Adrenal gland (tissue), 12 donors: ENCODE measurements around the gene NLGN2. TPM values are rescaled to one million over a fixed set of nuclear protein-coding genes. Genes with fewer than 3 reads are reported as not detected.
A peak's percentile ranks its signal among the peaks of the same experiment; 100 is the strongest.

Experiments
- DNase-seq, 7 donors: peaks; one replicate each; pipeline ENCODE4 v3.0.0-alpha.2; 2019 to 2020
- H3K27ac ChIP-seq, 5 donors: fragments of 200-600 bp; sonication (generic) in 4 of 5; 1 replicate in 3 of 5; 2 replicates in 2 of 5; pipeline versions ENCODE4 v1.5.1 to v1.8.0; 2016 to 2020; ENCODE audit warnings: mild to moderate bottlenecking in 1 of 5
- H3K27me3 ChIP-seq: fragments of 200-600 bp; 2 replicates; pipeline ENCODE4 v1.8.0; 2021
- H3K36me3 ChIP-seq, 2 donors: fragments of 200-600 bp; replicated peaks in 1 of 2; 1 replicate in 1 of 2; 2 replicates in 1 of 2; pipeline versions ENCODE4 v1.5.1 to v1.8.0; 2018 to 2022
- H3K4me1 ChIP-seq, 2 donors: fragments of 200-600 bp; replicated peaks in 1 of 2; 1 replicate in 1 of 2; 2 replicates in 1 of 2; pipeline versions ENCODE4 v1.5.1 to v1.8.0; 2018 to 2021
- H3K4me3 ChIP-seq, 4 donors: fragments of 200-600 bp; sonication (generic) in 3 of 4; one replicate each; pipeline ENCODE4 v1.5.1; 2016 to 2018
- H3K9me3 ChIP-seq, 3 donors: fragments of 200-600 bp; sonication (generic) in 1 of 3; replicated peaks in 1 of 3; 1 replicate in 2 of 3; 2 replicates in 1 of 3; pipeline versions ENCODE4 v1.5.1 to v1.8.0; 2016 to 2021
- CTCF ChIP-seq, 6 experiments: fragments of 450-650 bp in 4 of 6; fragments of 200-600 bp in 2 of 6; sonication (generic) in 1 of 6; IDR thresholded peaks; 1 replicate in 5 of 6; 2 replicates in 1 of 6; pipeline versions ENCODE4 v1.5.1 to v1.8.0; 2016 to 2021; ENCODE audit warnings: antibody characterized with exemption in 6 of 6, mild to moderate bottlenecking in 2 of 6, moderate library complexity in 1 of 6
- POLR2A ChIP-seq, 2 donors: fragments of 450-650 bp; IDR thresholded peaks; one replicate each; pipeline ENCODE4 v1.6.1; 2017; ENCODE audit warnings: antibody characterized with exemption in 2 of 2, mild to moderate bottlenecking in 2 of 2, moderate library complexity in 1 of 2
- WGBS, 4 donors: extraction: QIAGEN DNeasy Blood & Tissue Kit in 2 of 4; methylation state at CpG; one replicate each; pipeline versions ENCODE4 v1.1.5 to v1.1.7; 2013 to 2017; 5-methylcytosine and 5-hydroxymethylcytosine counted together
- intact Hi-C, 2 donors: fragments of 100-400 bp; cut with DNase I; formaldehyde crosslinking; loops; one replicate each; pipeline versions ENCODE4 v1.14.1 to v1.15.0; 2022 to 2023
- polyA plus RNA-seq, 3 donors: library from polyadenylated mRNA; stranded (reverse); fragments of 200-250 nt in 2 of 3; fragments of 350-450 nt in 1 of 3; fragmentation: Illumina TruSeq in 1 of 3; extraction: RNeasy Lipid Tissue Mini Kit (QIAGEN cat#74804) in 1 of 3; gene quantifications; one replicate each; pipeline ENCODE4 v1.2.3, GENCODE V29; 2013 to 2014
- total RNA-seq, 9 donors: library from RNA; depleted of rRNA in 4 of 9; stranded (reverse); fragments of >200 nt in 4 of 9; fragments of 120-200 nt in 1 of 9; fragmentation: NEBNext Ultra II Directional in 1 of 9; extraction: Animal tissue kit (Norgen Biotek cat#: 25700) in 1 of 9; gene quantifications; one replicate each; pipeline versions ENCODE4 v1.1.0 to v1.2.4, GENCODE V29; 2013 to 2023
- donor health status: healthy with polysubstance abuse.
- donor health status: Bipolar disorder and iron deficiency.
- donor health status: DM: yes; HTN: yes; CAD: no.
- donor health status: DM: no; HTN: no; CAD: no.
- donor health status: DM: no; HTN: no; CAD: no.
- donor health status: DM: yes; HTN: yes; CAD: no.

NLGN2 gene
- total and polyA plus RNA-seq, 12 donors: 2.8 to 44.6 (median 16.6) TPM

DNA sequence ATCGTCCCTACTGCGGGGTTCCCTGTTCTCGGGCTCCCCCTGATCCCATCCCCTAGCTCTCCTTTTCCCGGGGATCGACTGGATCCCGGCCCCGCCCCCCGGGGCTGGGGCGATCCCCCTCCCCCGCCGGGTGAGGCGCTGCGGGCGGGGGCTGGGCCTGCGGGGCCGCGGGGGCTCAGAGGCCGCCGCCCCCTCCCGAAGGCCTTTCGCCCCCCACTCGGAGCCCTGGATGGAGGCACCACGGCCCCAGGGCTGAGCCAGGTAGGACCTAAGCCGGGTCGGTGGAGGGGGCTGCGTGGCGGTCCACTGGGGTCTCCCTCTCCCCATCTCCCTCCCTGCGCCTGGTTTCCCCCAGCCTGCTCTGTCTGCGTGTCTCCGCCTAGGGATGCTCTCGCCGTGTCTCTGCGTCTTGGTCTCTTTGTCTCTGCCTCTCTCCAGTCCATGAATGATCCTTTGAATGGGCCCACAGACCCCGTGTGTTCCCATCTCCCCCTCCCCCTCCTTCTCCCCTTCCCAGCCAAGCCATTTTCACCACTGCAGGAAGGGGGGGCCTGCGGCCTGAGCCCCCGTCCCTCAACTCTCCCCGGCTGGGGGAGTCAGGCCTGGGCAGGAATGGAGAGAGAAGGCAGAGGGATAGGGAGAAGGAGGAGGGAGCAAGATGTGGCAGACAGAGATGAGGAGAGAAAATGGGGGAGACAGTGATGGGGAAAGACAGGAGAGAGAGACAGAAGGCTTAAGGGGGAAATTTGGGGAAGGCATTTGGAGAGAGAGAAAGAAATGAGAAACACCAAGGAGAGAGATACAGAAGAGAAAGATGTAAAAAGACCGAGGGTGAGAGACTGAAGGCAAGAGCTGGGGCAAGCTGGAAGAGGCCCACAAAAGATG is 2.1 kb upstream of the NLGN2 start:
- no peaks in the 10 kb centered on the region for H3K9me3 ChIP-seq
- 17 to 36% (median 18%) methylated on average over 9 to 38 of the region's 38 CpGs for WGBS, 4 donors
- TF ChIP-seq POLR2A (IDR thresholded peaks at IDR 0.05) (no peak), CTCF (IDR thresholded peaks at IDR 0.05) (no peak)
- intact Hi-C loops: no loop called here
- H3K4me3 ChIP-seq: peak overlapping the region in 3 of 4 donors; percentile 11 to 88 (median 29)
- H3K27ac ChIP-seq: peak overlapping the region in 3 of 5 donors; percentile 86 to 93 (median 89)
- H3K36me3 ChIP-seq: no peaks in the 10 kb centered on the region
- DNase-seq: peak in 1 of 7 donors; percentile 31
- peaks cover 7 to 15% of the 10 kb centered on the region in 2 donors for H3K4me1 ChIP-seq
- no peaks in the 10 kb centered on the region for H3K27me3 ChIP-seq

GRCh38 chr17:7406235-7406825 is 1.3 kb upstream of the NLGN2 start:
- Histone ChIP-seq H3K9me3 (no peaks in the 10 kb centered on the region), H3K27ac (peak overlapping the region in 1 of 5 donors; percentile 89), H3K4me1 (peaks cover 7 to 15% of the 10 kb centered on the region in 2 donors), H3K4me3 (no peak overlapping the region), H3K27me3 (no peaks in the 10 kb centered on the region), H3K36me3 (no peaks in the 10 kb centered on the region)
- 68 to 83% (median 73%) methylated on average over 9 to 12 of the region's 12 CpGs for WGBS, 4 donors
- no peak for DNase-seq
- intact Hi-C loops: no loop called here
- no peak for TF ChIP-seq POLR2A (IDR thresholded peaks at IDR 0.05)
- TF ChIP-seq CTCF (IDR thresholded peaks at IDR 0.05): no peak

- no peak for DNase-seq
- 87 to 94% (median 92%) methylated on average over 13 of the region's 13 CpGs for WGBS, 4 donors
- Histone ChIP-seq H3K9me3 (no peaks in the 10 kb centered on the region), H3K36me3 (no peaks in the 10 kb centered on the region), H3K4me3 (no peak overlapping the region), H3K27me3 (no peaks in the 10 kb centered on the region), H3K4me1 (peaks cover 7 to 15% of the 10 kb centered on the region in 2 donors), H3K27ac (no peak overlapping the region)
- TF ChIP-seq POLR2A (IDR thresholded peaks at IDR 0.05): no peak
- TF ChIP-seq CTCF (IDR thresholded peaks at IDR 0.05): no peak
- intact Hi-C loops: no loop called here
Observed at GRCh38 chr17:7407082-7407481, 563 bp upstream of the NLGN2 start.

DNA sequence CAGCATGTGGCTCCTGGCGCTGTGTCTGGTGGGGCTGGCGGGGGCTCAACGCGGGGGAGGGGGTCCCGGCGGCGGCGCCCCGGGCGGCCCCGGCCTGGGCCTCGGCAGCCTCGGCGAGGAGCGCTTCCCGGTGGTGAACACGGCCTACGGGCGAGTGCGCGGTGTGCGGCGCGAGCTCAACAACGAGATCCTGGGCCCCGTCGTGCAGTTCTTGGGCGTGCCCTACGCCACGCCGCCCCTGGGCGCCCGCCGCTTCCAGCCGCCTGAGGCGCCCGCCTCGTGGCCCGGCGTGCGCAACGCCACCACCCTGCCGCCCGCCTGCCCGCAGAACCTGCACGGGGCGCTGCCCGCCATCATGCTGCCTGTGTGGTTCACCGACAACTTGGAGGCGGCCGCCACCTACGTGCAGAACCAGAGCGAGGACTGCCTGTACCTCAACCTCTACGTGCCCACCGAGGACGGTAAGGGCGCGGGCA is 645 bp downstream of the NLGN2 start:
- no peaks in the 10 kb centered on the region for H3K9me3 ChIP-seq
- no peak overlapping the region for H3K27ac ChIP-seq
- peaks cover 1 to 6% of the 10 kb centered on the region in 2 donors for H3K4me1 ChIP-seq
- WGBS, 4 donors: 78 to 98% (median 85%) methylated on average over 24 to 58 of the region's 58 CpGs
- H3K4me3 ChIP-seq: no peak overlapping the region
- DNase-seq: no peak
- H3K36me3 ChIP-seq: no peaks in the 10 kb centered on the region
- TF ChIP-seq POLR2A (IDR thresholded peaks at IDR 0.05): no peak
- no peak for TF ChIP-seq CTCF (IDR thresholded peaks at IDR 0.05)
- H3K27me3 ChIP-seq: no peaks in the 10 kb centered on the region
- intact Hi-C loops: no loop called here
